AG08396 (cell line): ENCODE data around the gene C16orf95.

ENCODE experiments used
- DNase-seq: peaks from one replicate; pipeline ENCODE4 v3.0.0; 2012; ENCODE audit warnings: low spot score, mixed read lengths

The C16orf95 gene

GRCh38 chr16:87331241-87331801 lies 14.1 kb upstream of the C16orf95 start:
- no peak for DNase-seq

- no peak for DNase-seq
These were observed 13.5 kb upstream of the C16orf95 start for GRCh38 chr16:87330646-87331045.

- no peak for DNase-seq
These were observed 13.0 kb upstream of the C16orf95 start for GRCh38 chr16:87330257-87330624.

GRCh38 chr16:87329436-87330256 lies 12.5 kb upstream of the C16orf95 start:
- no peak for DNase-seq

- no peak for DNase-seq
These were observed 11.7 kb upstream of the C16orf95 start for GRCh38 chr16:87328846-87329245.

- DNase-seq: no peak
These were observed 10.8 kb upstream of the C16orf95 start for GRCh38 chr16:87327798-87328495.

GRCh38 chr16:87326151-87326571 lies 9.0 kb upstream of the C16orf95 start:
- no peak for DNase-seq

GRCh38 chr16:87325423-87325858 lies 8.2 kb upstream of the C16orf95 start:
- DNase-seq: peak; percentile 47

GRCh38 chr16:87324411-87325275 lies 7.5 kb upstream of the C16orf95 start:
- peak; percentile 71 for DNase-seq

GRCh38 chr16:87323727-87324410 lies 6.7 kb upstream of the C16orf95 start:
- DNase-seq: no peak

GRCh38 chr16:87322833-87323726 lies 5.9 kb upstream of the C16orf95 start:
- DNase-seq: no peak

- DNase-seq: no peak
These were observed 5.2 kb upstream of the C16orf95 start for GRCh38 chr16:87322360-87322759.

- DNase-seq: no peak
These were observed 4.3 kb upstream of the C16orf95 start for GRCh38 chr16:87321336-87322107.

GRCh38 chr16:87320510-87321227 lies 3.5 kb upstream of the C16orf95 start:
- no peak for DNase-seq

- DNase-seq: no peak
These were observed 2.9 kb upstream of the C16orf95 start for GRCh38 chr16:87319997-87320491.

- DNase-seq: no peak
These were observed 1.8 kb upstream of the C16orf95 start for GRCh38 chr16:87319011-87319410.

GRCh38 chr16:87317750-87318644 lies 805 bp upstream of the C16orf95 start:
- peak; percentile 79 for DNase-seq

GRCh38 chr16:87316450-87316922 lies 706 bp downstream of the C16orf95 start:
- DNase-seq: no peak
